GM21515 (cell line): ENCODE data around the gene SLC25A52.
"Not testable (repeated sequence)": the region's sequence is repeated elsewhere in the genome, so short reads cannot be mapped to it uniquely, and the experiment has no call there.

ENCODE experiments used
- ATAC-seq: cut with Tn5 transposase; IDR thresholded peaks from one replicate; pipeline ENCODE4 v1.9.1; 2021; ENCODE audit not compliant: unreplicated experiment

SLC25A52 gene, protein sequence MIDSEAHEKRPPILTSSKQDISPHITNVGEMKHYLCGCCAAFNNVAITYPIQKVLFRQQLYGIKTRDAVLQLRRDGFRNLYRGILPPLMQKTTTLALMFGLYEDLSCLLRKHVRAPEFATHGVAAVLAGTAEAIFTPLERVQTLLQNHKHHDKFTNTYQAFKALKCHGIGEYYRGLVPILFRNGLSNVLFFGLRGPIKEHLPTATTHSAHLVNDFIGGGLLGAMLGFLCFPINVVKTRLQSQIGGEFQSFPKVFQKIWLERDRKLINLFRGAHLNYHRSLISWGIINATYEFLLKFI

DNA sequence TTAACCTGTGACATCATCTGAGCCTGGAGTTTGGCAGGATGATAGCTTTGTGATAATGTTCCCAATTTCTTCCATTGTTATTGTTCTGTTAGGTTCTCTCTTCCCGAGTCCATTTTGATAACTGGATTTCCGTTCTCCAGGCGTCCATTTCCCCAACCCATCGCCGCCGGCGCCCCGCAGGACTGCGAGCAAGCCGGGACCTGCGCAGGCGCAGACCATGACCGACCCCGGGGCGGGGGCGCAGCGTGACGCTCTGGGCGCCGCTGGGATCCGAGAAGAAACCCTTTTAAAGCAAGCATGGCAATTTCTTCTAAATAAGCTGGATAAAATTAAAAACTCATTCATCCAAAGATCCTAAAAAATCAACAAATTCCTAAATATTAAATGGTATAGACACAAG, at the start of gene SLC25A52:
TSS of gene SLC25A52 (minus strand) at position 186 of the 400 bp plus-strand sequence. CDS start 219 bp downstream, outside the sequence.
- ATAC-seq = no peak

GRCh38 chr18:31809049-31809448, 48.4 kb upstream of the SLC25A52 start:
- not testable (repeated sequence) for ATAC-seq

GRCh38 chr18:31801078-31801477, 40.4 kb upstream of the SLC25A52 start:
- ATAC-seq = no peak

- not testable (repeated sequence) for ATAC-seq
These were observed 38.6 kb upstream of the SLC25A52 start for GRCh38 chr18:31799257-31799656.

DNA sequence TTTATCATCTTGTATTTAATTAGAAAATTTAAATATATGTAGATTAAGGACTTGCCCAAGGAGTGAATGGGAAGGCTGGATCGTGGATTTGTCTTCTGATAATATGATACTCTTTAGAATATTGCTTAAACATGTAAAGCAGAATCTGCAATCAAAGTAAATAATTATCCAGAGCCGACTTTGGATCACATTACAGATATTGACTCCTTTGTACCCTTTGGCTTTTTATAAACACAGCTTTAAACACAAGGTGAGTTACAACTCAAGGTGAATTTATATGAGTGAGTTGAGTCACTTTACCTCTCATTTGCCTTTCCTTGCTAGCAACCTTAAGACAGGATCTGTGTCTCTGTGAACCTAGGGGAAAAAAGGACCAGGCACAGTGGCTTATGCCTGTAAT, 37.7 kb upstream of the SLC25A52 start:
- ATAC-seq = no peak

- ATAC-seq = no peak
These were observed 35.1 kb upstream of the SLC25A52 start for GRCh38 chr18:31795747-31796146.

GRCh38 chr18:31793531-31793930, 32.9 kb upstream of the SLC25A52 start:
- no peak for ATAC-seq

DNA sequence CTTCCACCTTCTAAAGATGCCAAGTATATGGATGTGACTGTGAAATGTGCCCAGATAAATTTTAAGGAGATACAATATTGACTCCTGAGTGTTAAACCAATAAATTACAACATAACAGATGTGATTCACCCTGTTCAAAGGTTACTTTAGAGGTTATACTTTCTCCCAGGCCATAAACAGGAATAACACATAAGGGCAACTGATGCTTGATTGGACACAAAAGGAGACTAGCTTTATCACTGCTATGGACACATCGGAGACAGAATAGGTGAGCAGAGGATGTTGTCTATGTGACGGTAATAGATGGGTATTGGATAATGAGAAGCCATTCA, 31.9 kb upstream of the SLC25A52 start:
- no peak for ATAC-seq

DNA sequence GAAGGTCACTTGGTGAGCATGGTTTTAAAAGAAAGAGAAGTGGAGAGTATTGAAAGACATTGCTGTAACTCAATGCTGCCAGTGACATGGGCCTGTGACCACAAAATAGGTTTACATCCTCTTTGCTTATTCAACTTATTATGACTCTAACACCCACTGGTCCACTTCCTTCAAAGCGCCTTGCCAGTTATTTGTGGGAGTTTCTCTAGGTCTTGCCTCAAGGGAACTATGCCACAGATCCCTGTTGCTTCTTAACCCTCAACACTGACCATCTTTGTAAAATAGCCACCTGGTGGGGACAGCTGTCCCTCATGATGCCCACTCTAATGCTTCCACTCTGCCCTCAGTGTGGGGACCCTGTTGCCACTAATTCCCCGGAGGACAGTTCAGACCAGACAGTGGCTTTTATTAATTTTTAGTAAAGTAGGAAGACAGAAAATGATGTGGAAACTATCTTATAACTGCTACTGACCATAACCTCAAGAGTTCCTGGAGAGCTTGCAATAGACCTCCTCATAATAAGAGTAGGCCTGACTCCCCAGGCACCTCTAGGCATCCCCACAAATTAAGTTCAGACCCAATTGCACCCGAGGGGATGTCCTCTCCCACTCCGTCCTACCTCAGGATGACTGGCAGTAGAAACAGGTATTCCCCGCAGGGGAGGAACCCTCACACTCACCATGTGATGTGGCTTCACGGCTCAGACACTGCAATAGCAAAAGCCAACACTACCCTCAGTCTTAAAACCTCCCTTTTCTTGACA, 31.3 kb upstream of the SLC25A52 start:
- ATAC-seq = peak; percentile 97

DNA sequence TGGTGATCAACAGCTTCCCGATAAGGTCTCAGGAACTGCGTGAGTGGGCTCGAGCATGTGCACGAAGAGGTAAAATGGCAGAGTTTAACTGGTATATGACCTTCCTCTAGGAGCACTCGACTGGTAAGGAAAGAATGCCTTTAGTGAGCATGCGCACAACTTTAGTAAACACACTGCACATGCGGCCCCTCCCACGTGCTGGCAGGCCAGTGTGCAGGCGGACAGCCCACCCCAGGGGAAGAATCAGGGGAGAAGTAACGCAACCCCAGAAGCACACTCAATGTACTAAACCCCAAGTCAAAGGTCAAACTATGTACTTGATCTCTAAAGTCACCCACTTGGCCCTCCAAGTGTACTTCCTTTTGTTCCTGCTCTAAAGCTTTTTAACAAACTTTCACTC, 28.7 kb upstream of the SLC25A52 start:
- no peak for ATAC-seq

- ATAC-seq = no peak
These were observed 22.4 kb upstream of the SLC25A52 start for GRCh38 chr18:31783059-31783458.

DNA sequence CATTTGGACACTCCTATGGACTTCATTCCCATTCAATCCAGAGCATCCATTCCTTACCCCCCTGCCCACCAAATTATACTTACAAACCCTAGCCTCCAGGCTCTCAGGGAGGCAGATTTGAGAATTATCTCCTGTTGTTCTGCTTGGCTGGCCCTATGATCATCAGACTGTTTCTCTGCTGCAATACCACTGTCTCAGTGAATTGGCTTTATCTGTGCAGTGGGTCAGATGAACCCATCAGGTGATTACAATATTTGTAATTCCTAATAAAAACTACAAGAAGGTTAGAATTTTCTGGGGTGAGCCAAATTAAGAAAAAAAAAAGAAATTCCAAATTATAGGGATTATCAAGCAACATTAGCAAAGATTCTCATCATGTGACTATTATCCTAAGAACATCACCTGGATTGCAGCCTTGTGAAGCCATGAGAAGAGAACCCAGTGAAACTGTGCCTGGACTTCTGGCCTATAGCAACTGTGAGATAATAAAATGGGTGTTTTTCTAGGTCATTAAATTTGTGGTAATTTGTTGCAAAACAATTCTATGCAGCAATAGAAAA, 17.8 kb upstream of the SLC25A52 start:
- no peak for ATAC-seq

DNA sequence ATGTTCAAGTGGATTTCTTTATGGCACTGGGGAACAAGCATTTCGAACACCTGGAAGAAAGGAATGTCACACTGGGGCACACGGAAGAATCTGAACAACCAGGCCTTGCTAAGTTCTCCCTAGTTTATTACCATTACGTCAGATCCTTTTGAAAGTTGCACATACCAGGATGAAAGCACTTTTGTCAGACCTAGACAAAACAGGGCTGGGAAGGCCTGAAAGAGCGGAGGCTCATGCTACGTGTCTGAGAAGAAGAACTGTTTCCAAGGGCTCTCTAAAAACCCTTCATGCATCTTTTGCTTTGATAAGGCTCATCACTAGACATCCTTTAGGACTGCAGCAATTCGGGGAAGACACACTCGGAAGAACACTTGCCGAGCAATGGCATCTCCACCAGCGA, 15.4 kb upstream of the SLC25A52 start:
- no peak for ATAC-seq

DNA sequence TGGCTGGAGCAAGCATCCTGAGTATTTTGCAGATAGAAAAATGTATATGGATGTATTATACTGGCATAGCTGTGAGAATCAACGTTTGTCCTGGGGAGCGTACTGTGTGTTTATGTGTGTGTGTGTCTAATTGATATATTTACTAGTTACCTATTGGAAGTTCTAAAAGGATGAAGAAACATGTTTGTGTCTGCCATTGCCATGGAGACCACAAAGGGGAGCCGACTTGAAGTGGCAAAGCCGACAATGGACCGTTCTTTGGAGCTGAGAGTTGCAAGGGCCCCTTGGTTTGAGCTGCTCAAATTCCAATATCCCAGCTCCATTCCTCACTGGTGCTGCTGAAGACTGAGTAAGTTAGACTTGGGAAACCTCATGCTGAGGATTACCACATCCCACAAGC, 14.3 kb upstream of the SLC25A52 start:
- ATAC-seq = peak; percentile 11

DNA sequence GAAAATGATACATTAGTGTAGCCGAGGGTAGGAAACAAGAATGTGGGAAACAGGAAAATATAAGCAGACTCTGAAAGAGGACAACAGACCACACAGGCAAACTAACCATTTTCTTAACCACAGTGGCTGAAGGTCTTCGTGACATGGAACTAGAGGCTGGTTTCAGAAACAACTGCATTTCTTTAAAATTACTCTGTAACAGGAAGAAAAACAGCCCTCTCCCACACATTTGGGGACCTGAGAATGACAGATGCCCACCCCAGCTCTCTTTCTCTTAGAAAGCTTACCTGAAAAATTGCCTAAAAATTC, 13.8 kb upstream of the SLC25A52 start:
- peak; percentile 90 for ATAC-seq

DNA sequence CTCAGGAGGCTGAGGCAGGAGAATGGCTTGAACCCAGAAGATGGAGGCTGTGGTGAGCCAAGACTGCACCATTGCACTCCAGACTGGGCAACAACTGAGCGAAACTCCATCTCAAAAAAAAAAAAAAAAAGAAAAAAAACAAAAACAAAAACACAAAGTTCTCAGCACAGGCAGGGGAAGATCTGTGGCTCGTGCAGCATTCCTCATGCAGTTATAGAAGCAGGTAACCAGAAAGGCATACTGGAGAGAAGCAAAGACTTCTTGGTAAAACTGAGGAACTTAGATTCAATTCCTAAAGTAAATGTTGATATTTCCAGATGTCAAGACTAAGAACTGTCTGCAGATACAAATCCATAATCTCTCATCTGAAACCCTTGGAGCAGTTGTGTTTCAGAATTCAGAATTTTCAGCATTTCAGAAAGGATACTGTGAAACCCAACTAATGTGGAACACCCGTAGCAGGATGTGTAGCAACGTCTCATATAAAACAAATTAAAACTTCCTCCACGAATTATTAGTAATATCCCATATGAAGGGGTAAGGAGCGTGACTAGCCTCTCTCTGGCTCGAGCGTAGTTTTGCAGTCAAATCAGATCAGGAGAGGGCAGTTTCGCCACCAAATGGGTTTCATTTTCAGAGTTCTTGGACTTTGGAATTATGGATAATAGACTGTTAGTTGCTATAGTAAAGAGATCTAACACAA, 13.2 kb upstream of the SLC25A52 start:
- peak; percentile 26 for ATAC-seq

- no peak for ATAC-seq
These were observed 12.0 kb upstream of the SLC25A52 start for GRCh38 chr18:31772699-31773098.

GRCh38 chr18:31750273-31750672, 10.4 kb downstream of the SLC25A52 start:
- ATAC-seq = no peak

- no peak for ATAC-seq
These were observed 14.3 kb downstream of the SLC25A52 start for GRCh38 chr18:31746396-31746795.

- no peak for ATAC-seq
These were observed 16.2 kb downstream of the SLC25A52 start for GRCh38 chr18:31744321-31745067.

GRCh38 chr18:31743600-31743999, 17.1 kb downstream of the SLC25A52 start:
- ATAC-seq = not testable (repeated sequence)
